GM18502 (cell line): ENCODE measurements around the gene ST3GAL6.
"Not testable (repeated sequence)": the region's sequence is repeated elsewhere in the genome, so short reads cannot be mapped to it uniquely, and the experiment has no call there.

Source experiments
- ATAC-seq: cut with Tn5 transposase; IDR thresholded peaks from one replicate; pipeline ENCODE4 v1.9.1; 2021; ENCODE audit warnings: mild to moderate bottlenecking; ENCODE audit not compliant: unreplicated experiment, poor library complexity

ST3GAL6 gene

DNA sequence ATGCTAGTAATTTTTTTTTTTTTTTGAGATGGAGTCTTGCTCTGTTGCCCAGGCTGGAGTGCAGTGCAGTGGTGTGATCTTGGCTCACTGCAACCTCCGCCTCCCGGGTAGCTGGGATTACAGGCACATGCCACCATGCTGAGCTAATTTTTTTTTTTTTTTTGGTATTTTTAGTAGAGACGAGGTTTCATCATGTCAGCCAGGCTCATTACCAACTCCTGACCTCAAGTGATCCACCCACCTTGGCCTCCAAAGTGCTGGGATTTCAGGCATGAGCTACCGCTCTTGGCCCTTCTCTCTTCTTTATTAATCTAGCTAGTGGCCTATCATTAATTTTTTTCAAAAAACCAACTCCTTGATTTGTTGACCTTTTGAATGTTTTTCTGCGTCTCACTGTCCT, 67.9 kb downstream of the ST3GAL6 start:
- ATAC-seq: not testable (repeated sequence)

GRCh38 chr3:98839846-98840245, 76.7 kb downstream of the ST3GAL6 start:
- ATAC-seq: no peak

GRCh38 chr3:98843266-98843959, 80.3 kb downstream of the ST3GAL6 start:
- ATAC-seq: no peak
